Stimulated activated CD4-positive, alpha-beta T cell treated with anti-CD3 and anti-CD28 coated beads, Interleukin-12 subunit alpha, Interleukin-12 subunit beta, amount 100 ng/mL, for 48 hours (primary cell): ENCODE results near the gene TMED9.
"Not testable (repeated sequence)": the region's sequence is repeated elsewhere in the genome, so short reads cannot be mapped to it uniquely, and the experiment has no call there.

Experiments
- DNase-seq, 3 donors: peaks; one replicate each; pipeline ENCODE4 v3.0.0-alpha.2; 2020; ENCODE audit warnings: low read depth in 2 of 3, low spot score in 1 of 3

Gene TMED9

DNA sequence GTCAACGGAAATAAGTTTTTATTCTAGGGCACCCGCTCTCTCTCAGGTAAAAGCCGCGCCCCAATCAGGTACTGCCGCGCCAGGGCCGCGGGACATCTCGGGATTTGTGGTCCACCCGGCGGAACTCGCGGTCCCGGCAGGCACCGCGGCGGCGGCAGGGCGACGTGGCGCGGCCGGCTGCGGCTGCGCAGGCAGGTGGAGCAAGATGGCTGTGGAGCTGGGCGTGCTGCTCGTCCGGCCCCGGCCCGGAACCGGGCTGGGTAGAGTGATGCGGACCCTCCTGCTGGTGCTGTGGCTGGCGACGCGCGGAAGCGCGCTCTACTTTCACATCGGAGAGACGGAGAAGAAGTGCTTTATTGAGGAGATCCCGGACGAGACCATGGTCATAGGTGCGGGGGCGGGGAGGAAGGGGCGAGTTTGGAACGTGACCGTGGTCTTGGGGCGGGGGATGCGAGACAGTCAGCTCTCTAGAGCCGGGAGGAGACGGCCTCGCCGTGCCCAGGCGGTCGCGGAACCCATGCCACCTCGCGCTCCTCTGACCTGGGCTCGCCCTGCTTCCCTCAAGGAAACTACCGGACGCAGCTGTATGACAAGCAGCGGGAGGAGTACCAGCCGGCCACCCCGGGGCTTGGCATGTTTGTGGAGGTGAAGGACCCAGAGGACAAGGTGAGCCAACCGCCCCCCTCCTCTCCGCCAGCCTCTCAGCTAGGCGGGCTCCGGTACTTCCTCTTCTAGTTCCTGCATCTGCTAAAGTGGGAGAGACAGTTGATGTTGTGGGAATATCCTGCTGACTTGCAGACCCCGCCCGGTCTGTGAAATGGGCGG, at the start of gene TMED9:
Gene TMED9 (plus strand): TSS at position 194 of the 825 bp plus-strand sequence. CDS start 12 bp downstream, at position 206.
- DNase-seq = peak; percentile 77 to 81 (median 81)

DNA sequence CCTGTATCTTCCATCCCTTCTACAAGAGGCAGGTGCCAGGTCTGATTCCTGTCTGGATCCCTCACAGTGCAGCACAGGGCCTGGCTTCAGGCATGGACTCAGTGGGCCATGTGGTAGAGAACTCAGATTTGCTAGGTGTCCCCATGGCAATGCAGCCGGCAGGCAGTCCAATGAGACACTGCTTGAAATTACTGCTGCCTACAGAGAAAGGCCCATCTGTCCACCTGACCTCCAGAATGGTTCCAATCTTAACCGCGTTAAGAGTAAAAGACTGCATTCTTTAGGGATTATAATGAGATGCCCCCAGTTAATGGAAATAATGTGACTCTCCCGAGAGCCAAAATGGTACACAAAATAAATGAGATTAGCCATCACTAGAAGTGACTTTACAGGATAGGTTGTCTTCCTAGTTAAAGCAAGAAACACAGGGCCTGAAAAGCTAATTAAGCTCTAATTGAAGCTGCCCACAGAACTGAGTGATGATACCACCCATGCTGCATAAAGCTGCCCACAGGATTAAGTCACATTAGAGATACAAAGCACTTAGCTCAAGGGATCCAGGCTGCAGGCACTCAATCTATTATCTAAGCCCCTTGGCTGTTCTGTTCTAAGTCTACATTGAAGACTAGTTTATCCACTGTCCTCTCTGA, 49.1 kb upstream of the TMED9 start:
- DNase-seq = no peak

DNA sequence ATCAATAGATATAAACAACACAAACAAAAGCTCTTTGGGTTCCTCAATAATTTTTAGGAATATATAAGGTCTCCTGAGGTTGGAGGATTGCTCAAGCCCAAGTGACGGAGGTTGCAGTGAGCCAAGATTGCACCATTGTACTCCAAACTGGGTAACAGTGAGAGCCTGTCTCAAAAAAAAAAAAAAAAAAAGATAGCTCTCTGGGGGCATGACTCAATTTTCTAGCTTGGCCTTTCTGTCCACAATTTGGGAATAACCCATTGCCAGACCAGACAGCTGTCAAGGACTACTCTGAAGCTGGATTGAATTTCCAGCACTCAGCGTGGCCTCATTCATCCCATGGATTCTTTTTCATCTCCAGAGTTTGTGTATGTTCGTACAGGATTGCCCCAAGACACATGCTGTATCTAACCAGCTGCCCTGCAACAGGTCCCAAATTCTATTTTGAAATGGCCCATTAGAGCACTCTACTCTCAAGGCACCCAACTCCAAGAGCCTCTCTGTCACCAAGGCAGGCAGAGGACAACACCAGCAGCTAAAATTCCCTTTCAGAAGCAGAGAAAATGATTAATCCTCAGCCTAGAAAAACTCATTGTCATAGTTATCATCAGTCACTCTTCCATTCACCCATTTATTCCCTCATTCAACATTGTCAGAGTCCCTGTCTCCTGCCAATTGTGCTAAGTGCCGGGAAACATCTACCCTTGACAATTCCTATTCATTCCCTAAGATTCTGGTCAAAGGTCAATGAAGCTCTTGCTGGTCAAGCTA, 46.3 kb upstream of the TMED9 start:
- no peak for DNase-seq

DNA sequence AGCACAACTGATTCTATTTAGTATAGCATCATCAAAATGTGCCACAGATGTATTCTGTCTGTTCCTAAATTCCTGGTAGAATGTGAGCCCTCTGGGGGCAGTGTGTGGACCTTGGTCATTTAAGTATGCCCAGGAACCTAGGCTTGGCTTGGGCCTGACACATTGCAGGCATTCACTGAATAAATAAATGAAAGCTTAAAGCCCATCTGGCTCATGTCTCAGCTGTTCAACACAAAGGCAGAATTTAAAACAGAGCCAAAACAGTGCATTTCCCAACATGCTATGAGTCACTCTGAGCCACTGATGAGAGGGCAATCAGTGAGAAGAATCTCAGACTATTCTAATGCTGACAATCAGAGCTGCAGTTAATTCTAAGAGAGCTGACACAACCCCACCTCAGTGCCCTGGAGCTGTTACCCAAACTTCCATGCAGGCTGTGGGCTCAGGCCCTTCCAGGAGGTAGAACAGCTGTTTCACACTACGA, 45.7 kb upstream of the TMED9 start:
- no peak for DNase-seq

DNA sequence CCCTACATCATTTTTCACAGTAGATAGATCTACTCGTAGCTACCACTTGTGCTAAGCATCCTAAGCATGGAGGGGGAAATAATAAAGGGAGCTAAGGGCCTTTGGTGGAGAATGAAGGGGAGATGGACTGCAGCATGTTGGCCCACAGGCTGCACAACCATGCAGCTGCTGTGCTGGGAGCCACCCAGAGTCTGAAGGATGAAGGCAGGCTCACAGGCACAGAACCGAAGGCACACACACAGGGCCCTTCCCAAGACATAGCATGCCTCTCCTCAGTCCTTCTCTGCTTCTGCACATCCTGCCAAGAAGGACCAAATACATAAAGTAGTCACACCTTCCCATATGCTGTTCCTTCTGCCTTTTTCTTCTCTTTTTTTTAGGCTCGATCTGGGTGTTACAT, 44.3 kb upstream of the TMED9 start:
- no peak for DNase-seq

DNA sequence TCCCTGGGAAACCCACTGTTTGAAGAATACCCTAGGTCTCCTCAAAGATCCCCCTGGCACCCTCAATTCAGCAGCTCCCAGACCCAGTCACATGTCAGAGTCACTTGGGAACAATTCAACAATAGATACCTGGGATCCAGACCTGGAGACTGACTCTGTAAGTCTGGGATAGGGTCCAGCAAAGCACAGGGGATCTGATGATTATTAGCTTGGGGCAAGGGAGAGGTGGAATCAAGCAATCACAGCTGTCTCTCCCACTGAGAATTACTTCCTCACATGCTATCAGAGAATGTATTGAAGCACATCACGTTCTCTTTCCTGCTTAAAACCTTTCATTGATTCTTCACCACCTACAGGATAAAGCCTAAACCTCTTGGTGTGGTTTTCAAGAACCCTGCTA, 43.5 kb upstream of the TMED9 start:
- DNase-seq = no peak

DNA sequence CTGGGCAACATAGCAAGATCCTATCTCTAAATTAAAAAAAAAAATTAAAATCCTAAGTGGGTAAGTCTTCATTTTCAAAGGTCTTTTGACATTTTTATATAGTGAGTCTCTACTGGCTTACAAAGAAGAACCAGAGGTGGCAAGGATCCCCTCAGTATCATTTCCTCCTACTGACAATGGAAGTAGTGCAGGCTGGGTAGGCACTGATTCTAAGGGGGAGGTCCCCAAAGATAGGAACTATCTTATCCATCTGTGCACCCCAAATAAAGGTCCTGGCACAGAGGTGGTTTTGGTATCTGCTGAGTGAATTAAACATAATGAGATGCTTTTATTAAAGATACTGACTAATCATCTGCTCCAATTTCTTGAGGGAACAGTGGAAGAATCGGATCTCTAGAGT, 41.9 kb upstream of the TMED9 start:
- no peak for DNase-seq

DNA sequence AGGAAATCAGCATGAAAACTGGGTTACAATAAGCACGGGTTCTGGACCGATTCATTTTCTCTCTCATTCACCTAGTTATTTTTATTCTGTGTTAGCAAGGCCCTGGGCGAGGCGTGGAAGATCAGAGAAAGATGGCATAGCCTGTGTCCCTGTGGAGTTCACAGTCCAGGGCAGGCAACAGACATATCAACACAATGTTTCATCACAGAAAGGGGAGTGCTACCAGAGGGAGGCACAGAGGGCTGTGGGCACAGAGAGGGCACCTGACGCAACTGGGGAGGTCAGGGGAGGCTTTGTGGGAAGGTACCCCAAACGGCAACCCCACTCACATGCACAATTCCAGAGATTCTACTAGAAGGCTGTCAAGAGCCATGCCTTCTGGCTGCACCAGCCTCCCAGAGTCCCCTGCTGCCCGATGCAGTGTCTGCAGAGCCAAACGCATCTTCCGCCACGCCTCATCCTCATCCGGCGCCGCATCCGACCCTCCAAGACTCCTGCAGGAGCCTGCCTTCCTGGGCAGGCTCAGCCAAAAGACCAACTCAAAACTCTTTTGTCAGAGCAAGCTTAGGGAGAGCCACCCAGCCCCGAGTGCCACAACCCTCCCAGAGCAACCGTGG, 39.1 kb upstream of the TMED9 start:
- DNase-seq = no peak

DNA sequence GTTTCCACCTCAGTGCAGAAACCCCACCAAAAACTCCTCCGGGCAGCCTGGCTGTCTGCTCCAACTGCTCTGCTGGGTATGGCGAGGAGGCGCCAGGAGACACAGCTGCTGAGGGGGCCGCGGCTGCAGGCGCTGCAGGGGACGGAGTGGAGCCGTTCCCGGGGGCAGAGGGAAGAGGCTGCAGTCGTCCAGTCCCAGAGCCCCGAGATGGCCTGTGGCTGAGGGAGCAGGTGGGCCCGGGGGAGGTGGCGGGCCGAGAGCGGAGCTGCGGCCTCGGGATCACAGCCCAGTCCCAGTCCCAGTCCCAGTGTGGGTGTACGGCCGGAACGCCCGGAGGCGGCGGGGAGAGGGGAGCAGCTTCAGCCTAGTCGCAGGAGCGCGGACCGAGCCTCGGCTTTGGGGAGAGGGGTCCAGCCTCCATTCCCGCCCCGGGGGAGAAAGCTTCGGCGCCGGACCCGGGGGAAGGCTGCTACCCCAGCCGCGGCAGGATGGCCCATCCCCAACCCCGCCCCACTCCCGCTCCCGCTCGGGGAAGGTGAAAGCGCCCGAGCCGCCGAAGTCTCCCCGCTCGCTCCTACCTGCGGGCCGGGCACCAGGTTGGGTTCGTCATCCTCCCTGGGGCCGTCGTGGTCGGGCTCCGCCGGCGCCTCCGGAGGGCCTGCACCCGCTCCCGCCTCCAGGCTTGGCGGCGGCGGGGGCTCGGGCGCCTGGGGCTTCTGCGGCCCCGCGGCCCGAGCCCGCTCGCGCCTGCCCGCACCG, 38.2 kb upstream of the TMED9 start:
- DNase-seq = peak; percentile 11 to 32 (median 24)

DNA sequence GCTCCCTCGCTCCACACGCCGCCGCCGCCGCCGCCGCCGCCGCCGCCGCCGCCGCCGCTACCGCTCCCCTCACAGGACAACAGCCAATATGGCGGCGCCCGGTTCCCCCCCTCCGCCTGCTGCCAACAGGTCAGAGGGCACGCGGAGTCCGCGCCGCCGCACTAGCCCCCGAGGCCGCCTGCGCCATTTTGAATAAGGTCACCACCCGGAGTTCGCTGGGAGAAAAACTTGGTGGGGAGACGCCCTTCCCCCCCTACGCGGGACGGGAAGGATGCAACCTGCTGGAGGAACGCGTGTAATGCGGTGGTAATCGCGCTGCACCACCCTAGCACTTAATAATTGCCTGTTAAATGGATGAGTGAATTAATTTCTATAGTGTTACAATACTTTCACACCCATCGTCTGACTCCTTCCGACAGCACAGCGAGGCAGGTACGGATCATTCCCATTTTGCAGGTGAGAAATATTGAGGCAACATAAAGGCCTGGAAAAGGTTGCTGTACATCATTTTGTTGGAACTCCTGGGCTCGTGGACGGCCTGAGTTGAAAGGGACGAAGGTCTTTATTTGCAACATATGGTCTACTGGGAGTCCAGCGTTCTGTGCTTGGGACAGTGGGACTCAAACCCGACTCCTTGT, 37.4 kb upstream of the TMED9 start, which contains the start of gene FAM193B:
Gene FAM193B (minus strand): TSS at position 90 of the 638 bp plus-strand sequence. CDS start 105 bp downstream, outside the sequence.
- DNase-seq = peak; percentile 94 to 96 (median 95)

DNA sequence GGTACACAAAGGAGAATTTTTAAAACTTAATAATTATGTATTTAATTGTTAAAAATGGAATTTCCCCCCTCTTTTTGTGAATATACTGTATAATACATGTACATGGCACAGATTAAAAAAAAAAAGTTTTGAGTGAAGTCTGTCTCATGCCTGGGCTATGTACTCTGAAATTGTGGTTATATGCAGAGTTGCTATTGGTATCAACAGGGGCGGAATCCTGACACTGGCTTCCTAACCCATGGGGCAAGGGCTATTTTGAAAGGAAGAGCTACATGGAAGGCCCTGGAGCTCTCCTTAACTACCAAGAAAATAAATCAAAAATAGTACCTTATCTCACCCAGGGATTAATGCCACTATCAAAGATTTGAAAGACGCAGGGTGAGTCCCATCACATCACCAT, 36.8 kb upstream of the TMED9 start:
- no peak for DNase-seq

DNA sequence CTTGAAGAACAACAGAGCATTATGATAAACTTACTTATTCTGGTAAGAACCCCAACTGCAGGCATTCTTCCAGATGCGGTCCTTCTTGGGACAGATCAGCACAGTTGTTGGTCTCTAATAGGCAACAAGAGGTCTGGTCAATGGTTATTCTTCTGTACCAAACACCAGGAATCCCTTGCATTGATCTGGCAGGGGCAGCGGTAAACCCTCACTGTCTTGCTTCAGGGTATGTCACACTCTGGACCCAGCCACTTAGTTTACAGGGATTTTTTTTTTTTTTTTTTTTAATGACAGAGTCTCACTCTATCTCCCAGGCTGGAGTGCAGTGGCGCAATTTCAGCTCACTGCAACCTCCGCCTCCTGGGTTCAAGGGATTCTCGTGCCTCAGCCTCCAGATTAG, 36.3 kb upstream of the TMED9 start:
- no peak for DNase-seq

DNA sequence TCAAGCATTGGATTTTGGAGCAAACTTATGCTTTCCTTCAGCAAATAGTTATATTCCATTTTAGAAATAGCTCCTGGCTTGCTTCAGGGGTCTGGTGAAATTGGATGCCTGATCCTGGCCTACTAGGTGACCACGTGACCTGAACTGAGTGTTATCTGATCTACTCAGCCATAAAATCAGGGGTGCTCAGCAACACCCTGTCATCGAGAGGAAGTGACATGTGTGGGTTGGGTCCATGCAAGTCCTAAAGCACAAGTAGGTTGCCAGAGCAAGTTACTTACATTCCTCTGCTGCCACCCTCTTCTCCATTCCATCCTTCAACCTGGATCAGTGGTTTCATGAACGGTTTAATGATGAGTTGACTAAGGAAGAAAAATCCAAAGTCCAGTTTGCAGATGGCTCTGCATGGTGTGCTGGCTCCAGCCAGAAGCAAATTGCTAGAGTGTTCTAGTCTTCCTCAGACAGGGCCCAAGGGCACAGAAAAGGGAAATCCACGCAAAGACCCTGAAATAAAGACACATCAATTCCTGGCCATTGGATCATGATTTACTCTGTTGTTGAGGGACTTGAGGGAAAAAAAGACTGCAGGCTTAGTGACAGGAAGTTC, 34.9 kb upstream of the TMED9 start:
- DNase-seq = no peak

DNA sequence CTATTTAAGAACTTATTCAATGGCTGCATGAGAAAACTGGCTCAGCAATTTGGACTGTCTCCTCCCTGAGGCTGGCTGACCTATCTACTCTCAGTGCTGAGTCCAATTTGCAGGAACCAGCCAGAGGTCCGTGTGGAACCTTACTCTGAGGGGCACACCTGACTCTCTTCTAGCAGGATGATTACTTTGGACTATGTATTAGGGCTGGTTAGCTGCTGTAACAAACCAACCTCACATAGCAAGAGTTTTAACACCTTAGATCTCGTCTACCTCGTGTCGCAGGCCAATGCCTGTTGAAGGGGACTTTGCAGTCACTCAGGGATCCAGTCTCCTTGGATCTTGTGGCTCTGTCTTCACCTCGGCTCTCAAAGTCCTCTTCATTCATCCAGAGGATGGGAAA, 34.2 kb upstream of the TMED9 start:
- DNase-seq = no peak

DNA sequence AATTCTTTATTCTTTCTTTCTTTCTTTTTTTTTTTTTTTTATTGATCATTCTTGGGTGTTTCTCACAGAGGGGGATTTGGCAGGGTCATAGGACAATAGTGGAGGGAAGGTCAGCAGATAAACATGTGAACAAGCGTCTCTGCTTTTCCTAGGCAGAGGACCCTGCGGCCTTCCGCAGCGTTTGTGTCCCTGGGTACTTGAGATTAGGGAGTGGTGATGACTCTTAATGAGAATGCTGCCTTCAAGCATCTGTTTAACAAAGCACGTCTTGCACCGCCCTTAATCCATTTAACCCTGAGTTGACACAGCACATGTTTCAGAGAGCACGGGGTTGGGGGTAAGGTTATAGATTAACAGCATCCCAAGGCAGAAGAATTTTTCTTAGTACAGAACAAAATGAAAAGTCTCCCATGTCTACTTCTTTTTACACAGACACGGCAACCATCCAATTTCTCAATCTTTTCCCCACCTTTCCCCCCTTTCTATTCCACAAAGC, 32.5 kb upstream of the TMED9 start:
- DNase-seq = not testable (repeated sequence)

DNA sequence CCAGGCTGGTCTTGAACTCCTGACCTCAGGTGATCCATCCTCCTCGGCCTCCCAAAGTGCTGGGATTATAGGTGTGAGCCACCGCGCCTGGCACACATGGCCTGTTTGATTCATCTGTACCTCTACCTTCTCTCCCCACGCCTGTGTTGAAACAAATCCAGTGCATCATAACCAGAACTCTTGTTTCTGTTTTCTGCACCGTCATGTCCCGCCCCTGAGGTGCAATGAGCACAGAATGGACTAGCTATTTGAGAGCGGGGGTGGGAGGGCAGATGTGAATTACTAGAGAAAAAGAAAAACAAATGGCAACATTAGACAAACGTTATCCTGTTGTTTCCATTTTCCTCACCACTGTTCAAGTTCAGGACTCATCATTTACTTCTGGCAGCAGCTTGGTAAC, 27.0 kb upstream of the TMED9 start:
- DNase-seq = no peak

DNA sequence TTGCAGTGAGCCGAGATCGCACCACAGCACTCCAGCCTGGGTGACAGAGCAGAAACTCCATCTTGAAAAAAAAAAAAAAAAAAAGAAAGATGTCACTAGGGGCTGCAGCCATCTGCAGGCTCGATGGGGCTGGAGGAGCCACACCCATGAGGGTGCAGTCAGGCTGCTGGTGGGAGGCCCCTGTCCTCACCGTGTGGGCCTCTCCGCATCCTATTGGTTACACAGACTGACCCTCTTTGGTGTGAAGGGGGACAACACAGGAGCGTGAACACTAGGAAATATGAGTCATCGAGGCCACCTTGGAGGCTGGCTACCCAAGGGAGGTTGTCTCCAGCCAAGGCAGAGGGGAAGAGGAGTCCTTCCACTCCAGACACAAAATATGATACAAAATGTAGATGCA, 23.7 kb upstream of the TMED9 start:
- no peak for DNase-seq

DNA sequence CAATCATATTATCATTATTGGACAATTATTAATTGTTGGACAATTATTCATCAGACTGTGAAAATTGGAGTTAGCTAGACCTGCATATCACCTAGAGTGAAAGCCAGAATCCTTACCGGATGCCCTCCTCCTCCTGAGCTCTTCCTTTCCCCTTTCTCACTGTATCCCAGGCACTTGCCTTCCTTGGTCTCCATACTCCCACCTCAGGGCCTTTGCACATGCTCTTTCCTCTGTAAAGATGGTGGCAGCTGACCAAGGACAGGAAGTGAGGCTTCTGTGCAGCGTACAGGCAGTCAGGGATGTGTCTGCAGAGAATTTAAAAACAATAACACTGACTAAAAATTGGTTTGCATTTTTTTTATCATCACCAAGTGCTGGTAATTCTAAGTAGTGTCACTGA, 22.1 kb upstream of the TMED9 start:
- no peak for DNase-seq

DNA sequence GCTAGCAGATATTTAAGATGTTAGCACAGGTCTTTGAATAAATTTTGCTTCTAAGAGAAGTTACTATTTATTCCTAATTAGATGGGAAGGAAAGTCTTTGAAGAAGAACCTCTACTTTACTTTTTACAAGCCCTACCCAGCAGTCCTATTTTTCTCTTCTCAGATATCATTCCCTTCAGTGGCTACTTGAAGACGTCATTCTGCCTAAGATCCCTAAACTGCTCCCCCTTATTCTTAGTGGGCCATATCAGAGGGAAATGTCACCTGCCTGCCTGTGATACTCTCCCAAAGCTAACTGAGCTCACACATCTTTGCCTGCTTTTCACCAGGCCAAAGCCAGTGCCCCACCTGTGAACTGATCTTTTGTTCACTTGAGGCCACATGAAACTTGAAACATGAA, 16.5 kb upstream of the TMED9 start:
- no peak for DNase-seq
